ENCODE data around the gene MAP2K3.

DNA sequence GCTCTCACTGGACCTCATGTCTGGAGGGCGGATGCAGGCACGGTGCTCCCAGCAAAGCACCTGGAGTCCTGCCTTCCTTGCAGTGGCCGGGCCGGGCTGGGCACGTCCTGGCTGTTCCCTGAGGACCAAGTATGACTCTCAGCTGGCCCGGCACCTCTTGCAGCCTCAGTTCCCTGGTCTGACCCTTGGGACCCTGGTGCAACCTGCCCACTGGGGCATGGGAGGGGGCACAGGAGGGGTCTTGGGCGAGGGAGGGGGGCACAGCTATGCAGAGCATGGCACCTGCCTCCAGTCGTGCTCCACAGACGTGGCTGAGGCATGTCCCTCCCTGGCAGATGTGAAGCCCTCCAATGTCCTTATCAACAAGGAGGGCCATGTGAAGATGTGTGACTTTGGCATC lies 19.6 kb downstream of the MAP2K3 start:
- TF ChIP-seq, protein P1, sequence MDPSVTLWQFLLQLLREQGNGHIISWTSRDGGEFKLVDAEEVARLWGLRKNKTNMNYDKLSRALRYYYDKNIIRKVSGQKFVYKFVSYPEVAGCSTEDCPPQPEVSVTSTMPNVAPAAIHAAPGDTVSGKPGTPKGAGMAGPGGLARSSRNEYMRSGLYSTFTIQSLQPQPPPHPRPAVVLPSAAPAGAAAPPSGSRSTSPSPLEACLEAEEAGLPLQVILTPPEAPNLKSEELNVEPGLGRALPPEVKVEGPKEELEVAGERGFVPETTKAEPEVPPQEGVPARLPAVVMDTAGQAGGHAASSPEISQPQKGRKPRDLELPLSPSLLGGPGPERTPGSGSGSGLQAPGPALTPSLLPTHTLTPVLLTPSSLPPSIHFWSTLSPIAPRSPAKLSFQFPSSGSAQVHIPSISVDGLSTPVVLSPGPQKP (IDR thresholded peaks at IDR 0.05; ENCODE audit: low read depth, low read length), result no peak
- TF ChIP-seq, protein P2, sequence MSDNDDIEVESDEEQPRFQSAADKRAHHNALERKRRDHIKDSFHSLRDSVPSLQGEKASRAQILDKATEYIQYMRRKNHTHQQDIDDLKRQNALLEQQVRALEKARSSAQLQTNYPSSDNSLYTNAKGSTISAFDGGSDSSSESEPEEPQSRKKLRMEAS (IDR thresholded peaks at IDR 0.05), result no peak
- no peak for TF ChIP-seq JUN (IDR thresholded peaks at IDR 0.05)
- TF ChIP-seq, protein P3, sequence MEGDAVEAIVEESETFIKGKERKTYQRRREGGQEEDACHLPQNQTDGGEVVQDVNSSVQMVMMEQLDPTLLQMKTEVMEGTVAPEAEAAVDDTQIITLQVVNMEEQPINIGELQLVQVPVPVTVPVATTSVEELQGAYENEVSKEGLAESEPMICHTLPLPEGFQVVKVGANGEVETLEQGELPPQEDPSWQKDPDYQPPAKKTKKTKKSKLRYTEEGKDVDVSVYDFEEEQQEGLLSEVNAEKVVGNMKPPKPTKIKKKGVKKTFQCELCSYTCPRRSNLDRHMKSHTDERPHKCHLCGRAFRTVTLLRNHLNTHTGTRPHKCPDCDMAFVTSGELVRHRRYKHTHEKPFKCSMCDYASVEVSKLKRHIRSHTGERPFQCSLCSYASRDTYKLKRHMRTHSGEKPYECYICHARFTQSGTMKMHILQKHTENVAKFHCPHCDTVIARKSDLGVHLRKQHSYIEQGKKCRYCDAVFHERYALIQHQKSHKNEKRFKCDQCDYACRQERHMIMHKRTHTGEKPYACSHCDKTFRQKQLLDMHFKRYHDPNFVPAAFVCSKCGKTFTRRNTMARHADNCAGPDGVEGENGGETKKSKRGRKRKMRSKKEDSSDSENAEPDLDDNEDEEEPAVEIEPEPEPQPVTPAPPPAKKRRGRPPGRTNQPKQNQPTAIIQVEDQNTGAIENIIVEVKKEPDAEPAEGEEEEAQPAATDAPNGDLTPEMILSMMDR (IDR thresholded peaks at IDR 0.05), result no peak
- TF ChIP-seq, protein P4, sequence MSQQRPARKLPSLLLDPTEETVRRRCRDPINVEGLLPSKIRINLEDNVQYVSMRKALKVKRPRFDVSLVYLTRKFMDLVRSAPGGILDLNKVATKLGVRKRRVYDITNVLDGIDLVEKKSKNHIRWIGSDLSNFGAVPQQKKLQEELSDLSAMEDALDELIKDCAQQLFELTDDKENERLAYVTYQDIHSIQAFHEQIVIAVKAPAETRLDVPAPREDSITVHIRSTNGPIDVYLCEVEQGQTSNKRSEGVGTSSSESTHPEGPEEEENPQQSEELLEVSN (IDR thresholded peaks at IDR 0.05; ENCODE audit: borderline replicate concordance, low read depth), result no peak
- no peak for TF ChIP-seq KDM5A (IDR thresholded peaks at IDR 0.05)
- TF ChIP-seq CBX8 (IDR thresholded peaks at IDR 0.05), result no peak
- TF ChIP-seq SREBF2 (IDR thresholded peaks at IDR 0.05), result no peak
